Measurements from ENCODE around the gene NEUROD2. TPM values are rescaled to one million over a fixed set of nuclear protein-coding genes. Genes with fewer than 3 reads are reported as not detected.

The NEUROD2 gene
- total and polyA plus RNA-seq, 2 of the 13 experiments (the other 11 are each of a cell fraction or from before 2014, with no cell fraction given), result not detected

DNA sequence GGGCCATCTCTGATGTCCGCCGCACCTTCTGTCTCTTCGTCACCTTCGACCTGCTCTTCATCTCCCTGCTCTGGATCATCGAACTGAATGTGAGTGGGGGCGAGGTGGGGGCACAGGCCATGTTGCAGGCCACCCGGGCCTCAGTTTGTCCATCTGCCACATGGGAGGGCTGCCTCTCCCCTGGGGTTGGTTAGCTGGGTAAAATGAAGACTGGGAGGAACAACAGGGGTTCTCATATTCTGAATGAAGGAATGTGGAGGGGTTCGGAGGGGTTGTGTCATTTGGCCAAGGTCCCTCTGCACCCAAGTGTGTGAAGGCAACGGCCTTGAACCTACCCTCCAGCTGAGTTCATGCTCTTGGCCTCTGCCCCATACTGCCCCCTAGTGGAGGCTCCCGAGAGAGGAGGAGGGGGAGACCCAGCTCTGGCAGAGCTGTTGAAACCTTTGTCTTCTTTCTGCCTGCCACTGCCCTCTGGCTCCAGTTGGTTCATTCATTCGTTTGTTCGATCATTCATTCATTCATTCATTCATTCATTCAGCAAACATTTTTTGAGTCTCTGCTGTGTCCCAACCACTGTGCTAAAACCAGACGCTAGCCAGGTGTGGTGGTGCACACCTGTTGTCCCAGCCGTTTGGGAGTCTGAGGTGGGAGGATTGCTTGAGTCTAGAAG lies 46.1 kb upstream of the NEUROD2 start (continued):
- TF ChIP-seq ZBTB7A (CRISPR knock-in tag; IDR thresholded peaks at IDR 0.05) (peak; percentile 60; the same call in 1 of the 2 replicates), ZNF614 (CRISPR knock-in tag; IDR thresholded peaks at IDR 0.05; ENCODE audit: borderline replicate concordance) (peak; percentile 46; the same call in 1 of the 2 replicates), GZF1 (CRISPR knock-in tag; IDR thresholded peaks at IDR 0.05) (no peak), CHCHD3 (CRISPR knock-in tag; IDR thresholded peaks at IDR 0.05) (no peak), ZNF746 (CRISPR knock-in tag; IDR thresholded peaks at IDR 0.05) (no peak), MXD4 (CRISPR knock-in tag; IDR thresholded peaks at IDR 0.05) (no peak), ZNF432 (CRISPR knock-in tag; IDR thresholded peaks at IDR 0.05; ENCODE audit: borderline replicate concordance) (no peak), ZNF841 (CRISPR knock-in tag; IDR thresholded peaks at IDR 0.05; ENCODE audit: borderline replicate concordance) (no peak), ZBTB21 (CRISPR knock-in tag; IDR thresholded peaks at IDR 0.05) (no peak), EHMT2 (IDR thresholded peaks at IDR 0.05; ENCODE audit: borderline replicate concordance, low read depth, low read length) (no peak), RNF2 (conservative IDR thresholded peaks at IDR 0.05; ENCODE audit: low read depth) (no peak), RBAK (CRISPR knock-in tag; IDR thresholded peaks at IDR 0.05) (no peak), MLLT10 (CRISPR knock-in tag; IDR thresholded peaks at IDR 0.05) (no peak)
- TF ChIP-seq, protein P1, sequence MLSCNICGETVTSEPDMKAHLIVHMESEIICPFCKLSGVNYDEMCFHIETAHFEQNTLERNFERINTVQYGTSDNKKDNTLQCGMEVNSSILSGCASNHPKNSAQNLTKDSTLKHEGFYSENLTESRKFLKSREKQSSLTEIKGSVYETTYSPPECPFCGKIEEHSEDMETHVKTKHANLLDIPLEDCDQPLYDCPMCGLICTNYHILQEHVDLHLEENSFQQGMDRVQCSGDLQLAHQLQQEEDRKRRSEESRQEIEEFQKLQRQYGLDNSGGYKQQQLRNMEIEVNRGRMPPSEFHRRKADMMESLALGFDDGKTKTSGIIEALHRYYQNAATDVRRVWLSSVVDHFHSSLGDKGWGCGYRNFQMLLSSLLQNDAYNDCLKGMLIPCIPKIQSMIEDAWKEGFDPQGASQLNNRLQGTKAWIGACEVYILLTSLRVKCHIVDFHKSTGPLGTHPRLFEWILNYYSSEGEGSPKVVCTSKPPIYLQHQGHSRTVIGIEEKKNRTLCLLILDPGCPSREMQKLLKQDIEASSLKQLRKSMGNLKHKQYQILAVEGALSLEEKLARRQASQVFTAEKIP (CRISPR knock-in tag; IDR thresholded peaks at IDR 0.05; ENCODE audit: borderline replicate concordance), result no peak
- TF ChIP-seq, protein P2, sequence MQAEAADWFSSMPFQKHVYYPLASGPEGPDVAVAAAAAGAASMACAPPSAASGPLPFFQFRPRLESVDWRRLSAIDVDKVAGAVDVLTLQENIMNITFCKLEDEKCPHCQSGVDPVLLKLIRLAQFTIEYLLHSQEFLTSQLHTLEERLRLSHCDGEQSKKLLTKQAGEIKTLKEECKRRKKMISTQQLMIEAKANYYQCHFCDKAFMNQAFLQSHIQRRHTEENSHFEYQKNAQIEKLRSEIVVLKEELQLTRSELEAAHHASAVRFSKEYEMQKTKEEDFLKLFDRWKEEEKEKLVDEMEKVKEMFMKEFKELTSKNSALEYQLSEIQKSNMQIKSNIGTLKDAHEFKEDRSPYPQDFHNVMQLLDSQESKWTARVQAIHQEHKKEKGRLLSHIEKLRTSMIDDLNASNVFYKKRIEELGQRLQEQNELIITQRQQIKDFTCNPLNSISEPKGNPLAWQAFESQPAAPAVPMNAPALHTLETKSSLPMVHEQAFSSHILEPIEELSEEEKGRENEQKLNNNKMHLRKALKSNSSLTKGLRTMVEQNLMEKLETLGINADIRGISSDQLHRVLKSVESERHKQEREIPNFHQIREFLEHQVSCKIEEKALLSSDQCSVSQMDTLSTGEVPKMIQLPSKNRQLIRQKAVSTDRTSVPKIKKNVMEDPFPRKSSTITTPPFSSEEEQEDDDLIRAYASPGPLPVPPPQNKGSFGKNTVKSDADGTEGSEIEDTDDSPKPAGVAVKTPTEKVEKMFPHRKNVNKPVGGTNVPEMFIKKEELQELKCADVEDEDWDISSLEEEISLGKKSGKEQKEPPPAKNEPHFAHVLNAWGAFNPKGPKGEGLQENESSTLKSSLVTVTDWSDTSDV (CRISPR knock-in tag; IDR thresholded peaks at IDR 0.05), result no peak
- TF ChIP-seq, protein P3, sequence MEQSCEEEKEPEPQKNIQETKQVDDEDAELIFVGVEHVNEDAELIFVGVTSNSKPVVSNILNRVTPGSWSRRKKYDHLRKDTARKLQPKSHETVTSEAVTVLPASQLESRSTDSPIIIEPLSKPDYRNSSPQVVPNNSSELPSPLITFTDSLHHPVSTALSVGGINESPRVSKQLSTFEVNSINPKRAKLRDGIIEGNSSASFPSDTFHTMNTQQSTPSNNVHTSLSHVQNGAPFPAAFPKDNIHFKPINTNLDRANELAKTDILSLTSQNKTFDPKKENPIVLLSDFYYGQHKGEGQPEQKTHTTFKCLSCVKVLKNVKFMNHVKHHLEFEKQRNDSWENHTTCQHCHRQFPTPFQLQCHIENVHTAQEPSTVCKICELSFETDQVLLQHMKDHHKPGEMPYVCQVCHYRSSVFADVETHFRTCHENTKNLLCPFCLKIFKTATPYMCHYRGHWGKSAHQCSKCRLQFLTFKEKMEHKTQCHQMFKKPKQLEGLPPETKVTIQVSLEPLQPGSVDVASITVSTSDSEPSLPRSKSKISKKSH (CRISPR knock-in tag; IDR thresholded peaks at IDR 0.05; ENCODE audit: borderline replicate concordance), result no peak; the same call in 1 of the 2 replicates
- TF ChIP-seq, protein P4, sequence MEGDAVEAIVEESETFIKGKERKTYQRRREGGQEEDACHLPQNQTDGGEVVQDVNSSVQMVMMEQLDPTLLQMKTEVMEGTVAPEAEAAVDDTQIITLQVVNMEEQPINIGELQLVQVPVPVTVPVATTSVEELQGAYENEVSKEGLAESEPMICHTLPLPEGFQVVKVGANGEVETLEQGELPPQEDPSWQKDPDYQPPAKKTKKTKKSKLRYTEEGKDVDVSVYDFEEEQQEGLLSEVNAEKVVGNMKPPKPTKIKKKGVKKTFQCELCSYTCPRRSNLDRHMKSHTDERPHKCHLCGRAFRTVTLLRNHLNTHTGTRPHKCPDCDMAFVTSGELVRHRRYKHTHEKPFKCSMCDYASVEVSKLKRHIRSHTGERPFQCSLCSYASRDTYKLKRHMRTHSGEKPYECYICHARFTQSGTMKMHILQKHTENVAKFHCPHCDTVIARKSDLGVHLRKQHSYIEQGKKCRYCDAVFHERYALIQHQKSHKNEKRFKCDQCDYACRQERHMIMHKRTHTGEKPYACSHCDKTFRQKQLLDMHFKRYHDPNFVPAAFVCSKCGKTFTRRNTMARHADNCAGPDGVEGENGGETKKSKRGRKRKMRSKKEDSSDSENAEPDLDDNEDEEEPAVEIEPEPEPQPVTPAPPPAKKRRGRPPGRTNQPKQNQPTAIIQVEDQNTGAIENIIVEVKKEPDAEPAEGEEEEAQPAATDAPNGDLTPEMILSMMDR (CRISPR knock-in tag; IDR thresholded peaks at IDR 0.05), result peak; percentile 93
- TF ChIP-seq, protein P5, sequence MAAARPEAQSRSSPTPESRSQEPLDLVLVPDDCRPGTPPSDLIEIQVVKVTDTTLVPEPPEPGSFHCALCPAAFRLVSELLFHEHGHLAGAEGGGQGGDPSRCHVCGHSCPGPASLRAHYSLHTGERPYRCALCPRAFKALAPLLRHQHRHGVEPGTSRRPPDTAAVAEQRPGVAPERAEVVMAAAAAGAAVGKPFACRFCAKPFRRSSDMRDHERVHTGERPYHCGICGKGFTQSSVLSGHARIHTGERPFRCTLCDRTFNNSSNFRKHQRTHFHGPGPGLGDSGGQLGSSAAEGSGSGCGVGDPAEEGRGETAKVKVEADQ (CRISPR knock-in tag; IDR thresholded peaks at IDR 0.05; ENCODE audit: borderline replicate concordance), result no peak
- TF ChIP-seq, protein P6, sequence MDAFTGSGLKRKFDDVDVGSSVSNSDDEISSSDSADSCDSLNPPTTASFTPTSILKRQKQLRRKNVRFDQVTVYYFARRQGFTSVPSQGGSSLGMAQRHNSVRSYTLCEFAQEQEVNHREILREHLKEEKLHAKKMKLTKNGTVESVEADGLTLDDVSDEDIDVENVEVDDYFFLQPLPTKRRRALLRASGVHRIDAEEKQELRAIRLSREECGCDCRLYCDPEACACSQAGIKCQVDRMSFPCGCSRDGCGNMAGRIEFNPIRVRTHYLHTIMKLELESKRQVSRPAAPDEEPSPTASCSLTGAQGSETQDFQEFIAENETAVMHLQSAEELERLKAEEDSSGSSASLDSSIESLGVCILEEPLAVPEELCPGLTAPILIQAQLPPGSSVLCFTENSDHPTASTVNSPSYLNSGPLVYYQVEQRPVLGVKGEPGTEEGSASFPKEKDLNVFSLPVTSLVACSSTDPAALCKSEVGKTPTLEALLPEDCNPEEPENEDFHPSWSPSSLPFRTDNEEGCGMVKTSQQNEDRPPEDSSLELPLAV (CRISPR knock-in tag; conservative IDR thresholded peaks at IDR 0.05; ENCODE audit: low read depth), result no peak

All from HepG2 (cell line).